Right lobe of liver (tissue), 6 donors: Measurements from ENCODE around the gene RNU6-8. TPM values are rescaled to one million over a fixed set of nuclear protein-coding genes. Genes with fewer than 3 reads are reported as not detected.
A peak's percentile ranks its signal among the peaks of the same experiment; 100 is the strongest.

Experiments used
- ATAC-seq, 4 donors: fragments of 200-7000 bp; cut with Tn5 transposase; one replicate each; pipeline ENCODE4 v1.9.1; 2020; ENCODE audit warnings: mild to moderate bottlenecking in 4 of 4, moderate library complexity in 4 of 4
- DNase-seq, 3 donors: peaks; one replicate each; pipeline ENCODE4 v3.0.0-alpha.2; 2020
- H3K27ac ChIP-seq, 3 donors: fragments of 200-600 bp; one replicate each; pipeline ENCODE4 v1.8.0; 2022
- H3K27me3 ChIP-seq, 2 donors: fragments of 200-600 bp; one replicate each; pipeline ENCODE4 v1.8.0; 2022
- H3K36me3 ChIP-seq, 4 donors: fragments of 200-600 bp; sonication (generic) in 1 of 4; one replicate each; pipeline versions ENCODE4 v1.5.1 to v1.8.0; 2017 to 2022; ENCODE audit warnings: control low read depth in 1 of 4
- H3K4me1 ChIP-seq, 4 donors: fragments of 200-600 bp; sonication (generic) in 1 of 4; one replicate each; pipeline versions ENCODE4 v1.5.1 to v1.8.0; 2017 to 2022; ENCODE audit warnings: control low read depth in 1 of 4
- H3K4me3 ChIP-seq, 3 donors: fragments of 200-600 bp; one replicate each; pipeline ENCODE4 v1.8.0; 2022
- H3K9me3 ChIP-seq, 4 donors: fragments of 200-600 bp; sonication (generic) in 1 of 4; one replicate each; pipeline versions ENCODE4 v1.5.1 to v1.8.0; 2017 to 2022; ENCODE audit warnings: control low read depth in 1 of 4
- POLR2A ChIP-seq: fragments of 450-650 bp; IDR thresholded peaks from one replicate; pipeline ENCODE4 v1.6.1; 2017; ENCODE audit warnings: antibody characterized with exemption, mild to moderate bottlenecking
- WGBS: methylation state at CpG from one replicate; pipeline ENCODE4 v1.1.6; 2018; ENCODE audit warnings: low coverage, low lambda C conversion rate; ENCODE audit not compliant: insufficient coverage; ENCODE audit errors: missing lambda C conversion rate; 5-methylcytosine and 5-hydroxymethylcytosine counted together
- intact Hi-C, 2 donors: fragments of 100-400 bp; cut with DNase I; formaldehyde crosslinking; loops; one replicate each; pipeline versions ENCODE4 v1.11.2 to v1.14.1; 2022
- total RNA-seq, 6 experiments: library from RNA; depleted of rRNA in 2 of 6; stranded (reverse); fragments of >200 nt in 2 of 6; fragmentation: NEBNext Ultra II Directional in 3 of 6; extraction: Animal tissue kit (Norgen Biotek cat#: 25700) in 3 of 6; gene quantifications; one replicate each; pipeline versions ENCODE4 v1.1.0 to v1.2.4, GENCODE V29; 2016 to 2023
- TF ChIP-seq, protein P1 (sequence below), 4 donors: fragments of 200-600 bp in 3 of 4; fragments of 450-650 bp in 1 of 4; IDR thresholded peaks; one replicate each; pipeline versions ENCODE4 v1.5.1 to v1.8.0; 2016 to 2022; ENCODE audit warnings: antibody characterized with exemption in 4 of 4, mild to moderate bottlenecking in 2 of 4
- donor health status: DM: no; HTN: yes; CAD: no.
- donor health status: DM: no; HTN: no; CAD: no.
- donor health status: DM: no; HTN: no; CAD: no.
- donor health status: DM: no; HTN: yes; CAD: no.
- donor health status: DM: no; HTN: yes; CAD: no.

RNU6-8 gene
- total RNA-seq, 6 experiments from 2014 or later = not detected

GRCh38 chr14:32249780-32250179, 46.7 kb upstream of the RNU6-8 start:
- no peaks in the 10 kb centered on the region for H3K27me3 ChIP-seq
- ATAC-seq (no peak), DNase-seq (no peak)
- no peak overlapping the region for H3K4me3 ChIP-seq
- intact Hi-C loops = loop anchor here (5.0 to 10.0 kb wide), 4 partner anchors 175 to 737 kb away; partner anchors contain the start of gene ARHGAP5 (in 1 of the 2)
- WGBS = 72% methylated on average over 4 of the region's 4 CpGs
- H3K9me3 ChIP-seq = no peaks in the 10 kb centered on the region
- no peak overlapping the region for H3K27ac ChIP-seq
- H3K4me1 ChIP-seq = no peaks in the 10 kb centered on the region
- no peaks in the 10 kb centered on the region for H3K36me3 ChIP-seq
- TF ChIP-seq POLR2A = no peak
- TF ChIP-seq, protein P1, sequence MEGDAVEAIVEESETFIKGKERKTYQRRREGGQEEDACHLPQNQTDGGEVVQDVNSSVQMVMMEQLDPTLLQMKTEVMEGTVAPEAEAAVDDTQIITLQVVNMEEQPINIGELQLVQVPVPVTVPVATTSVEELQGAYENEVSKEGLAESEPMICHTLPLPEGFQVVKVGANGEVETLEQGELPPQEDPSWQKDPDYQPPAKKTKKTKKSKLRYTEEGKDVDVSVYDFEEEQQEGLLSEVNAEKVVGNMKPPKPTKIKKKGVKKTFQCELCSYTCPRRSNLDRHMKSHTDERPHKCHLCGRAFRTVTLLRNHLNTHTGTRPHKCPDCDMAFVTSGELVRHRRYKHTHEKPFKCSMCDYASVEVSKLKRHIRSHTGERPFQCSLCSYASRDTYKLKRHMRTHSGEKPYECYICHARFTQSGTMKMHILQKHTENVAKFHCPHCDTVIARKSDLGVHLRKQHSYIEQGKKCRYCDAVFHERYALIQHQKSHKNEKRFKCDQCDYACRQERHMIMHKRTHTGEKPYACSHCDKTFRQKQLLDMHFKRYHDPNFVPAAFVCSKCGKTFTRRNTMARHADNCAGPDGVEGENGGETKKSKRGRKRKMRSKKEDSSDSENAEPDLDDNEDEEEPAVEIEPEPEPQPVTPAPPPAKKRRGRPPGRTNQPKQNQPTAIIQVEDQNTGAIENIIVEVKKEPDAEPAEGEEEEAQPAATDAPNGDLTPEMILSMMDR (IDR thresholded peaks at IDR 0.05) = no peak

- 65% methylated on average over 5 of the region's 5 CpGs for WGBS
- no peak for DNase-seq
- no peak overlapping the region for H3K27ac ChIP-seq
Observed at GRCh38 chr14:32249371-32249770, 46.3 kb upstream of the RNU6-8 start.

GRCh38 chr14:32246751-32247150, 43.7 kb upstream of the RNU6-8 start:
- intact Hi-C loops = loop anchor here in 1 of 2 donors (10.0 kb wide), 2 partner anchors 172 to 312 kb away; partner anchors contain the start of gene ARHGAP5
- 80% methylated on average over 1 of the region's 5 CpGs for WGBS
- Histone ChIP-seq H3K27ac (no peak overlapping the region), H3K4me3 (no peak overlapping the region), H3K36me3 (no peaks in the 10 kb centered on the region), H3K9me3 (no peaks in the 10 kb centered on the region), H3K4me1 (no peaks in the 10 kb centered on the region), H3K27me3 (no peaks in the 10 kb centered on the region)
- no peak for ATAC-seq
- TF ChIP-seq POLR2A = no peak
- TF ChIP-seq, protein P1 (IDR thresholded peaks at IDR 0.05) = no peak
- no peak for DNase-seq

More at GRCh38 chr14:32249371-32249770, 46.3 kb upstream of the RNU6-8 start:
- Histone ChIP-seq H3K27me3 (no peaks in the 10 kb centered on the region), H3K9me3 (no peaks in the 10 kb centered on the region), H3K36me3 (no peaks in the 10 kb centered on the region), H3K4me3 (no peak overlapping the region), H3K4me1 (no peaks in the 10 kb centered on the region)
- ATAC-seq = no peak
- no peak for TF ChIP-seq POLR2A
- intact Hi-C loops = loop anchor here in 1 of 2 donors (10.0 kb wide), 2 partner anchors 175 to 315 kb away; partner anchors contain the start of gene ARHGAP5

- Histone ChIP-seq H3K4me3 (no peak overlapping the region), H3K27me3 (no peaks in the 10 kb centered on the region), H3K4me1 (no peaks in the 10 kb centered on the region), H3K36me3 (no peaks in the 10 kb centered on the region), H3K9me3 (no peaks in the 10 kb centered on the region), H3K27ac (no peak overlapping the region)
- TF ChIP-seq, protein P1 (IDR thresholded peaks at IDR 0.05) = peak in 1 of 4 donors; percentile 5
- no peak for TF ChIP-seq POLR2A
- peak in 3 of 4 donors; percentile 25 to 45 (median 37) for ATAC-seq
- intact Hi-C loops = loop anchor here in 1 of 2 donors (10.0 kb wide), 2 partner anchors 170 to 310 kb away; partner anchors contain the start of gene ARHGAP5
- DNase-seq = no peak
Observed at GRCh38 chr14:32244404-32244803, 41.3 kb upstream of the RNU6-8 start.

DNA sequence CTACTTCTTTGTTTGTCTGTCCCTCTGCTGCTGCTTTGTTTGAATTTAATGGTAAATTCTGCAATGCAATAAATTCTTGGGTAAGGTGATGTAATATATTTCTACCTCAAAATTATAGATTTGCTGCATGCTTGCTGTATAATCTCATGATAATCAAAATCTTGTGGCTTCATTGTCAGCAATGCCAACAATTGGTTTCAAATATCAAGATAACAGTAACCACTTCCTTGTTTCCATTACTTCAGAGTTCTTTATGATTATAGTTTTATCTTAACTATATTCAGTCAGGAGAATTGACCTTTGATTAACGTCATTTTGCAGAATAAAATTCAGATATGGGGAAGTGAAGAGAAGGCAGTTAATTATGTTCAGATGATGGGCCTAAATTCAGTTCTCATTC, 30.2 kb upstream of the RNU6-8 start:
- TF ChIP-seq POLR2A = no peak
- TF ChIP-seq, protein P1 (IDR thresholded peaks at IDR 0.05) = no peak
- intact Hi-C loops = no loop called here
- no peaks in the 10 kb centered on the region for H3K27me3 ChIP-seq
- no peak overlapping the region for H3K27ac ChIP-seq
- DNase-seq (no peak), ATAC-seq (no peak)
- no peak overlapping the region for H3K4me3 ChIP-seq
- H3K36me3 ChIP-seq = no peaks in the 10 kb centered on the region
- 33% methylated on average over 1 of the region's 1 CpG for WGBS
- H3K9me3 ChIP-seq = no peaks in the 10 kb centered on the region
- H3K4me1 ChIP-seq = peaks cover 0 to 11% (median 0%) of the 10 kb centered on the region in 4 donors
